ENCODE results near the gene FAM76A. TPM values are rescaled to one million over a fixed set of nuclear protein-coding genes. Genes with fewer than 3 reads are reported as not detected.
"Not testable (repeated sequence)": the region's sequence is repeated elsewhere in the genome, so short reads cannot be mapped to it uniquely, and the experiment has no call there.

FAM76A gene
- total RNA-seq, 4 donors from 2014 or later: 16.7 to 41.3 (median 23.7) TPM

GRCh38 chr1:27774654-27775053 is 48.9 kb downstream of the FAM76A start:
- 82 to 85% methylated on average over 2 of the region's 2 CpGs for WGBS, 2 donors
- H3K4me3 ChIP-seq: peak overlapping the region in 2 of 4 donors; percentile 78 to 82
- TF ChIP-seq POLR2A (IDR thresholded peaks at IDR 0.05): no peak
- no peak for TF ChIP-seq CTCF (IDR thresholded peaks at IDR 0.05)
- no peak for TF ChIP-seq EP300 (IDR thresholded peaks at IDR 0.05)
- H3K27me3 ChIP-seq: no peaks in the 10 kb centered on the region
- H3K36me3 ChIP-seq: peaks cover 0 to 14% (median 0%) of the 10 kb centered on the region in 3 donors
- H3K4me1 ChIP-seq: peaks cover 0 to 54% (median 6%) of the 10 kb centered on the region in 4 donors
- peak overlapping the region in 3 of 4 donors; percentile 92 to 94 (median 93) for H3K27ac ChIP-seq
- no peaks in the 10 kb centered on the region for H3K9me3 ChIP-seq
- no peak for DNase-seq (ENCODE audit: low spot score in 2 of 2)

- H3K4me3 ChIP-seq; H3K27me3 ChIP-seq; DNase-seq (ENCODE audit: low spot score in 2 of 2); H3K27ac ChIP-seq; H3K9me3 ChIP-seq: not testable (repeated sequence)
- H3K36me3 ChIP-seq: peaks cover 0 to 21% (median 0%) of the 10 kb centered on the region in 3 donors
- WGBS, 2 donors: 84 to 85% methylated on average over 3 of the region's 3 CpGs
- H3K4me1 ChIP-seq: peaks cover 0 to 57% (median 6%) of the 10 kb centered on the region in 4 donors
These were observed 49.6 kb downstream of the FAM76A start for GRCh38 chr1:27775336-27775735.

GRCh38 chr1:27776276-27776675 is 50.5 kb downstream of the FAM76A start:
- not testable (repeated sequence) for H3K4me3 ChIP-seq
- peaks cover 0 to 57% (median 6%) of the 10 kb centered on the region in 4 donors for H3K4me1 ChIP-seq

GRCh38 chr1:27778056-27778455 is 52.3 kb downstream of the FAM76A start:
- 86 to 95% methylated on average over 3 of the region's 3 CpGs for WGBS, 2 donors
- Histone ChIP-seq H3K4me1 (peaks cover 0 to 49% (median 6%) of the 10 kb centered on the region in 4 donors), H3K36me3 (peaks cover 0 to 26% (median 0%) of the 10 kb centered on the region in 3 donors), H3K9me3 (no peaks in the 10 kb centered on the region), H3K27me3 (no peaks in the 10 kb centered on the region), H3K4me3 (no peak overlapping the region), H3K27ac (no peak overlapping the region)
- no peak for DNase-seq (ENCODE audit: low spot score in 2 of 2)
- no peak for TF ChIP-seq EP300 (IDR thresholded peaks at IDR 0.05)

More at GRCh38 chr1:27776276-27776675, 50.5 kb downstream of the FAM76A start:
- not testable (repeated sequence) for H3K9me3 ChIP-seq; H3K27ac ChIP-seq; DNase-seq (ENCODE audit: low spot score in 2 of 2); H3K27me3 ChIP-seq
- peaks cover 0 to 26% (median 0%) of the 10 kb centered on the region in 3 donors for H3K36me3 ChIP-seq

- H3K27ac ChIP-seq: no peak overlapping the region
- peaks cover 0 to 50% (median 4%) of the 10 kb centered on the region in 4 donors for H3K4me1 ChIP-seq
- H3K4me3 ChIP-seq: no peak overlapping the region
- DNase-seq (ENCODE audit: low spot score in 2 of 2): no peak
- H3K9me3 ChIP-seq: no peaks in the 10 kb centered on the region
- no peaks in the 10 kb centered on the region for H3K27me3 ChIP-seq
- 79 to 86% methylated on average over 4 of the region's 4 CpGs for WGBS, 2 donors
- TF ChIP-seq EP300 (IDR thresholded peaks at IDR 0.05): no peak
- no peak for TF ChIP-seq CTCF (IDR thresholded peaks at IDR 0.05)
- no peak for TF ChIP-seq POLR2A (IDR thresholded peaks at IDR 0.05)
- H3K36me3 ChIP-seq: peaks cover 0 to 26% (median 0%) of the 10 kb centered on the region in 3 donors
These were observed 53.4 kb downstream of the FAM76A start for GRCh38 chr1:27779122-27779521.

GRCh38 chr1:27782950-27783349 is 57.2 kb downstream of the FAM76A start:
- no peak for TF ChIP-seq POLR2A (IDR thresholded peaks at IDR 0.05)
- no peak for TF ChIP-seq EP300 (IDR thresholded peaks at IDR 0.05)
- no peak for TF ChIP-seq CTCF (IDR thresholded peaks at IDR 0.05)
- DNase-seq (ENCODE audit: low spot score in 2 of 2): no peak
- H3K9me3 ChIP-seq: no peaks in the 10 kb centered on the region
- H3K4me1 ChIP-seq: peaks cover 0 to 34% (median 12%) of the 10 kb centered on the region in 4 donors
- H3K27me3 ChIP-seq: no peaks in the 10 kb centered on the region
- H3K36me3 ChIP-seq: peaks cover 0 to 15% (median 0%) of the 10 kb centered on the region in 3 donors
- no peak overlapping the region for H3K27ac ChIP-seq
- WGBS, 2 donors: 87 to 95% methylated on average over 3 of the region's 3 CpGs
- H3K4me3 ChIP-seq: no peak overlapping the region

GRCh38 chr1:27784700-27785099 is 58.9 kb downstream of the FAM76A start:
- Histone ChIP-seq H3K36me3 (peaks cover 0 to 14% (median 0%) of the 10 kb centered on the region in 3 donors), H3K27me3 (no peaks in the 10 kb centered on the region), H3K4me3 (no peak overlapping the region), H3K27ac (no peak overlapping the region), H3K9me3 (no peaks in the 10 kb centered on the region), H3K4me1 (peaks cover 0 to 41% (median 17%) of the 10 kb centered on the region in 4 donors)
- no peak for DNase-seq (ENCODE audit: low spot score in 2 of 2)
- no peak for TF ChIP-seq EP300 (IDR thresholded peaks at IDR 0.05)
- 97 to 100% methylated on average over 1 of the region's 1 CpG for WGBS, 2 donors
